Mesenchymal stem cell (in vitro differentiated cells and primary cell): ENCODE data around the gene LARP6.
"Not testable (repeated sequence)": the region's sequence is repeated elsewhere in the genome, so short reads cannot be mapped to it uniquely, and the experiment has no call there.

ENCODE experiments used
- DNase-seq: peaks from one replicate; pipeline ENCODE4 v3.0.0-alpha.2; 2013
- H2AFZ ChIP-seq: one replicate; pipeline ENCODE4 v1.6.1; 2013; ENCODE audit warnings: low read depth, mild to moderate bottlenecking, control low read depth, inconsistent platforms, low read length, moderate library complexity
- H2AK5ac ChIP-seq: 2 replicates; pipeline ENCODE4 v1.6.1; 2013; ENCODE audit warnings: low read length, moderate library complexity, mild to moderate bottlenecking, inconsistent platforms; ENCODE audit not compliant: severe bottlenecking
- H2BK120ac ChIP-seq: one replicate; pipeline ENCODE4 v1.6.1; 2013; ENCODE audit warnings: low read depth, mild to moderate bottlenecking, inconsistent platforms, low read length, moderate library complexity
- H2BK12ac ChIP-seq, 2 experiments: one replicate each; pipeline ENCODE4 v1.6.1; 2013; ENCODE audit warnings: inconsistent platforms in 2 of 2, low read length in 2 of 2, mild to moderate bottlenecking in 2 of 2, moderate library complexity in 2 of 2, control low read depth in 1 of 2
- H2BK15ac ChIP-seq: one replicate; pipeline ENCODE4 v1.6.1; 2013; ENCODE audit warnings: mild to moderate bottlenecking, low read depth, inconsistent platforms; ENCODE audit not compliant: poor library complexity, severe bottlenecking
- H2BK5ac ChIP-seq: 2 replicates; pipeline ENCODE4 v1.6.1; 2013; ENCODE audit warnings: low read depth, mild to moderate bottlenecking, low read length, control low read depth, inconsistent platforms; ENCODE audit not compliant: poor library complexity, severe bottlenecking
- H3K14ac ChIP-seq, 2 experiments: one replicate each; pipeline ENCODE4 v1.6.1; 2013; ENCODE audit warnings: inconsistent platforms in 2 of 2, low read length in 2 of 2, control low read depth in 1 of 2, mild to moderate bottlenecking in 1 of 2, moderate library complexity in 1 of 2
- H3K18ac ChIP-seq, 2 experiments: one replicate each; pipeline ENCODE4 v1.6.1; 2013; ENCODE audit warnings: inconsistent platforms in 2 of 2, low read length in 2 of 2, control low read depth in 1 of 2, low read depth in 1 of 2, mild to moderate bottlenecking in 1 of 2
- H3K23ac ChIP-seq, 2 experiments: one replicate each; pipeline ENCODE4 v1.6.1; 2013; ENCODE audit warnings: inconsistent platforms in 2 of 2, low read length in 2 of 2, mild to moderate bottlenecking in 2 of 2, moderate library complexity in 2 of 2, control low read depth in 1 of 2
- H3K27ac ChIP-seq: 2 replicates; pipeline ENCODE4 v1.5.1; 2013; ENCODE audit warnings: mild to moderate bottlenecking, moderate library complexity, low read length, control low read depth, inconsistent platforms; ENCODE audit not compliant: poor library complexity, severe bottlenecking
- H3K27me3 ChIP-seq, 2 experiments: 2 replicates each; pipeline versions ENCODE4 v1.6.1 to v1.7.0; 2013; ENCODE audit warnings: low read length in 2 of 2, mild to moderate bottlenecking in 2 of 2, moderate library complexity in 2 of 2, control low read depth in 1 of 2, inconsistent platforms in 1 of 2; ENCODE audit not compliant: control insufficient read depth in 1 of 2, insufficient read depth in 1 of 2
- H3K36me3 ChIP-seq, 2 experiments: 2 replicates each; pipeline versions ENCODE4 v1.6.1 to v1.7.0; 2013; ENCODE audit warnings: low read length in 2 of 2, control low read depth in 1 of 2, inconsistent platforms in 1 of 2, low read depth in 1 of 2, mild to moderate bottlenecking in 1 of 2; ENCODE audit not compliant: insufficient read depth in 2 of 2, control insufficient read depth in 1 of 2
- H3K4ac ChIP-seq, 2 experiments: one replicate each; pipeline ENCODE4 v1.6.1; 2013; ENCODE audit warnings: inconsistent platforms in 2 of 2, low read length in 2 of 2, mild to moderate bottlenecking in 2 of 2, moderate library complexity in 2 of 2, control low read depth in 1 of 2, low read depth in 1 of 2
- H3K4me1 ChIP-seq: 2 replicates; pipeline ENCODE4 v1.6.1; 2013; ENCODE audit warnings: low read depth, low read length, control low read depth; ENCODE audit not compliant: control insufficient read depth, insufficient read depth
- H3K4me2 ChIP-seq: 2 replicates; pipeline ENCODE4 v1.6.1; 2013; ENCODE audit warnings: low read length, mild to moderate bottlenecking, inconsistent platforms; ENCODE audit not compliant: poor library complexity, severe bottlenecking
- H3K4me3 ChIP-seq, 2 experiments: 2 replicates each; pipeline versions ENCODE4 v1.5.1 to v1.7.0; 2013; ENCODE audit warnings: low read length in 2 of 2, mild to moderate bottlenecking in 2 of 2, control low read depth in 1 of 2, low read depth in 1 of 2; ENCODE audit not compliant: insufficient read depth in 1 of 2
- H3K79me1 ChIP-seq: replicated peaks from 2 replicates; pipeline ENCODE4 v1.6.1; 2013; ENCODE audit warnings: mild to moderate bottlenecking, control low read depth, low read length, inconsistent platforms; ENCODE audit not compliant: poor library complexity, severe bottlenecking
- H3K9ac ChIP-seq: 2 replicates; pipeline ENCODE4 v1.7.0; 2013; ENCODE audit warnings: mild to moderate bottlenecking, low read length, moderate library complexity
- H3K9me3 ChIP-seq: 2 replicates; pipeline ENCODE4 v1.7.0; 2013; ENCODE audit warnings: mild to moderate bottlenecking, low read length; ENCODE audit not compliant: control insufficient read depth
- H4K8ac ChIP-seq: one replicate; pipeline ENCODE4 v1.6.1; 2013; ENCODE audit warnings: inconsistent platforms, mild to moderate bottlenecking, low read length, moderate library complexity
- H4K91ac ChIP-seq: one replicate; pipeline ENCODE4 v1.6.1; 2013; ENCODE audit warnings: mild to moderate bottlenecking, low read length, inconsistent platforms
- WGBS: methylation state at CpG from one replicate; pipeline ENCODE4 v1.1.7; 2013; ENCODE audit warnings: mixed read lengths; 5-methylcytosine and 5-hydroxymethylcytosine counted together

LARP6 gene

GRCh38 chr15:70806992-70807712, 46.8 kb downstream of the LARP6 start:
- H2BK15ac ChIP-seq, result peak overlapping the region; percentile 74
- no peak overlapping the region for H2AFZ ChIP-seq
- 80% methylated on average over 8 of the region's 9 CpGs for WGBS
- no peaks in the 10 kb centered on the region for H3K79me1 ChIP-seq
- H3K27me3 ChIP-seq, result no peaks in the 10 kb centered on the region
- H3K27ac ChIP-seq, result no peak overlapping the region
- peak overlapping the region; percentile 98 for H2AK5ac ChIP-seq
- no peak overlapping the region for H3K4me2 ChIP-seq
- no peaks in the 10 kb centered on the region for H3K9me3 ChIP-seq
- peak overlapping the region; percentile 41 for H4K91ac ChIP-seq
- no peaks in the 10 kb centered on the region for H3K36me3 ChIP-seq
- no peak overlapping the region for H3K9ac ChIP-seq
- H3K23ac ChIP-seq, result no peak overlapping the region
- peak overlapping the region; percentile 2 for H2BK5ac ChIP-seq
- H3K18ac ChIP-seq, result peak overlapping the region; percentile 40 to 49
- peaks cover 11% of the 10 kb centered on the region for H3K4me1 ChIP-seq
- H4K8ac ChIP-seq, result peak overlapping the region; percentile 10
- peak overlapping the region; percentile 95 for H2BK120ac ChIP-seq
- peak overlapping the region; percentile 89 to 91 for H2BK12ac ChIP-seq
- DNase-seq, result no peak
- no peak overlapping the region for H3K4me3 ChIP-seq
- H3K4ac ChIP-seq, result peak overlapping the region in 1 of 2 experiments; percentile 60
- peak overlapping the region in 1 of 2 experiments; percentile 79 for H3K14ac ChIP-seq

- H3K4me2 ChIP-seq, H3K9me3 ChIP-seq, DNase-seq, H3K27me3 ChIP-seq, H4K8ac ChIP-seq, H3K79me1 ChIP-seq, H3K27ac ChIP-seq, H3K9ac ChIP-seq, H3K18ac ChIP-seq, H3K14ac ChIP-seq, H2BK12ac ChIP-seq, H2BK5ac ChIP-seq, H3K36me3 ChIP-seq, H3K23ac ChIP-seq, H3K4ac ChIP-seq, H2BK120ac ChIP-seq, H2BK15ac ChIP-seq, H3K4me3 ChIP-seq, H2AFZ ChIP-seq, H4K91ac ChIP-seq: not testable (repeated sequence)
- H3K4me1 ChIP-seq, result peaks cover 20% of the 10 kb centered on the region
- 98% methylated on average over 9 of the region's 9 CpGs for WGBS
- peak overlapping the region; percentile 48 for H2AK5ac ChIP-seq
Observed at GRCh38 chr15:70804388-70804787, 49.6 kb downstream of the LARP6 start.

- H3K4me1 ChIP-seq, result peaks cover 21% of the 10 kb centered on the region
- H3K23ac ChIP-seq, result no peak overlapping the region
- H3K4me2 ChIP-seq, result no peak overlapping the region
- H2BK5ac ChIP-seq, result no peak overlapping the region
- H3K9ac ChIP-seq, result no peak overlapping the region
- 4% methylated on average over 3 of the region's 4 CpGs for WGBS
- peak overlapping the region; percentile 1 for H3K27ac ChIP-seq
- peak overlapping the region; percentile 25 for H2AK5ac ChIP-seq
- H3K4ac ChIP-seq, result peak overlapping the region in 1 of 2 experiments; percentile 69
- H3K9me3 ChIP-seq, result no peaks in the 10 kb centered on the region
- H4K91ac ChIP-seq, result no peak overlapping the region
- no peak overlapping the region for H4K8ac ChIP-seq
- no peak overlapping the region for H2AFZ ChIP-seq
- H3K4me3 ChIP-seq, result no peak overlapping the region
- H3K18ac ChIP-seq, result peak overlapping the region in 1 of 2 experiments; percentile 94
- peak overlapping the region in 1 of 2 experiments; percentile 84 for H2BK12ac ChIP-seq
- no peak overlapping the region for H3K14ac ChIP-seq
- DNase-seq, result peak; percentile 88
- H3K27me3 ChIP-seq, result no peaks in the 10 kb centered on the region
- H3K79me1 ChIP-seq, result no peaks in the 10 kb centered on the region
- no peaks in the 10 kb centered on the region for H3K36me3 ChIP-seq
- H2BK15ac ChIP-seq, result no peak overlapping the region
- H2BK120ac ChIP-seq, result no peak overlapping the region
Observed at GRCh38 chr15:70802629-70803028, 51.3 kb downstream of the LARP6 start.

GRCh38 chr15:70801109-70801508, 52.8 kb downstream of the LARP6 start:
- no peaks in the 10 kb centered on the region for H3K9me3 ChIP-seq
- peak overlapping the region in 1 of 2 experiments; percentile 8 for H2BK12ac ChIP-seq
- H2AK5ac ChIP-seq, result peak overlapping the region; percentile 2
- H3K27ac ChIP-seq, result peak overlapping the region; percentile 91
- H3K18ac ChIP-seq, result peak overlapping the region; percentile 6 to 46
- H3K36me3 ChIP-seq, result no peaks in the 10 kb centered on the region
- no peak overlapping the region for H4K8ac ChIP-seq
- H2BK15ac ChIP-seq, result no peak overlapping the region
- no peak overlapping the region for H2AFZ ChIP-seq
- no peak overlapping the region for H3K4me3 ChIP-seq
- H3K4me2 ChIP-seq, result no peak overlapping the region
- no peak overlapping the region for H2BK120ac ChIP-seq
- H3K9ac ChIP-seq, result no peak overlapping the region
- H3K79me1 ChIP-seq, result no peaks in the 10 kb centered on the region
- H3K14ac ChIP-seq, result no peak overlapping the region
- H4K91ac ChIP-seq, result no peak overlapping the region
- 71% methylated on average over 5 of the region's 5 CpGs for WGBS
- DNase-seq, result peak; percentile 24
- H2BK5ac ChIP-seq, result no peak overlapping the region
- H3K23ac ChIP-seq, result no peak overlapping the region
- H3K27me3 ChIP-seq, result no peaks in the 10 kb centered on the region
- H3K4ac ChIP-seq, result no peak overlapping the region
- H3K4me1 ChIP-seq, result peaks cover 16% of the 10 kb centered on the region
